Measurements from ENCODE around the gene CREBRF.

DNA sequence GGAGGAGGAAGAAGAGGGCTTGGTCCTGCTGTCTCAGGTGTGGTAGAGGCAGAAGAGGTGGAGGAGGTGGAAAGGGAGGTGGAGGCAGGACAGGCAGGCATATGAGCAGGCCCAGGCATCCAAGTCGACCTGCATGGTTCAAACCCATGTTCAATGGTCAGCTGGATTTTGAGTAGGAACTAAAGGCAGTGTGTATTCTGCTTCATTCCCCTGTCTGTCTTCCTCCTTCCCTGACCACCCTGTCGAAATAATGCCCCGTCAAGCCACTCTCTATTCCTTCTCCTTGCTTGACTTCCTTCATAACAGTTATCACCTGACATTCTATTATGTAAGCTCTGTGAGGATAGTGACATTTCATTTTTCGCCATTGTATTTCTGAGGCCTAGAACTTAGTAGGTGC is 37.8 kb upstream of the CREBRF start:
- TF ChIP-seq, protein P1, sequence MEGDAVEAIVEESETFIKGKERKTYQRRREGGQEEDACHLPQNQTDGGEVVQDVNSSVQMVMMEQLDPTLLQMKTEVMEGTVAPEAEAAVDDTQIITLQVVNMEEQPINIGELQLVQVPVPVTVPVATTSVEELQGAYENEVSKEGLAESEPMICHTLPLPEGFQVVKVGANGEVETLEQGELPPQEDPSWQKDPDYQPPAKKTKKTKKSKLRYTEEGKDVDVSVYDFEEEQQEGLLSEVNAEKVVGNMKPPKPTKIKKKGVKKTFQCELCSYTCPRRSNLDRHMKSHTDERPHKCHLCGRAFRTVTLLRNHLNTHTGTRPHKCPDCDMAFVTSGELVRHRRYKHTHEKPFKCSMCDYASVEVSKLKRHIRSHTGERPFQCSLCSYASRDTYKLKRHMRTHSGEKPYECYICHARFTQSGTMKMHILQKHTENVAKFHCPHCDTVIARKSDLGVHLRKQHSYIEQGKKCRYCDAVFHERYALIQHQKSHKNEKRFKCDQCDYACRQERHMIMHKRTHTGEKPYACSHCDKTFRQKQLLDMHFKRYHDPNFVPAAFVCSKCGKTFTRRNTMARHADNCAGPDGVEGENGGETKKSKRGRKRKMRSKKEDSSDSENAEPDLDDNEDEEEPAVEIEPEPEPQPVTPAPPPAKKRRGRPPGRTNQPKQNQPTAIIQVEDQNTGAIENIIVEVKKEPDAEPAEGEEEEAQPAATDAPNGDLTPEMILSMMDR (IDR thresholded peaks at IDR 0.05; ENCODE audit: insufficient read depth, low read depth, low read length), result no peak
- no peak for TF ChIP-seq EZH2 (IDR thresholded peaks at IDR 0.05; ENCODE audit: insufficient read depth, low read length)
